Muscle of back (tissue), 11 donors: ENCODE results near the gene GPR78. TPM values are rescaled to one million over a fixed set of nuclear protein-coding genes. Genes with fewer than 3 reads are reported as not detected.

Experiments
- DNase-seq, 3 donors: peaks; one replicate each; pipeline versions ENCODE4 v3.0.0 to v3.0.0-alpha.2; 2013
- polyA plus RNA-seq, 10 donors: library from polyadenylated mRNA; unstranded; fragments of 120-200 nt; gene quantifications; one replicate each; pipeline ENCODE4 v1.2.1, GENCODE V29; 2013; ENCODE audit not compliant: insufficient read length in 10 of 10

Gene GPR78
- polyA plus RNA-seq, 10 donors, result 0.08 to 1.0 (median 0.53) TPM

DNA sequence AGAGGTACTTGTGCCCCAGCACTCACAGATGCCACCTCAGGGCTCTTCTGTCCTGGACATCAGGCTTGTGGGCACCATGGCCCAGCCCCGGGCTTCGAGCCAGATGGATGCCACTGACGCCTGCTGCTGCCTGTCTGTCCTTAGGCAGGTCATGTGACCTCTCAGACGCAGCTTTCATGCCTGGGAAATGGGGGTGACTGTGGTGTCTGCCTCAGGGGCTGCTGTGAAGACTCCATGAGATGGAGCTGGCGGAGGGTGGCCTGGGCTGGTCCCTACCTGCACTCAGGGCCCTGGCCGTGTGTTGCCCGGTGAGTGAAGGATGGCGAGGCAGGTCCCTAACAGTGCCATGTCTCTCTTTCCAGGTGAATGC is 18.9 kb downstream of the GPR78 start:
- DNase-seq, result no peak

DNA sequence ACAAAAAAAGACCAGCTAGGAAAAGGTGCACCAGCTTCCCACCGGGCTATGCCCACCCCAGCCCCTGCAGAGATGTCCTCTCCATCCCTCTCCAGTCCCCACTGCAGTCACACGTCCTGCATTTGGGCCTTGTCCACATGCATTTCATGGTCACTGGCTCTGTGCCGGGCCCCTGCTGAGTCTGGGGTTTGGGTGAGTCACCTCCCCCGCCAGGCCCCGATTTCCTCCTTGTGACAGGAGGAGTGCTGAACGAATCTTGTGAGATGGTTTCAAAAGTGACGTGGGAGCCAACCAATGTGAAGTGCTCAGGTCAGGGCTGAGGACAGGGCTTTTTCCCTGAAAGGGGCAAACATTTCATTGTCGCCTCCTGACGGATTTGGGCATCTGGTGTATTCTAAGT is 19.5 kb downstream of the GPR78 start:
- no peak for DNase-seq

DNA sequence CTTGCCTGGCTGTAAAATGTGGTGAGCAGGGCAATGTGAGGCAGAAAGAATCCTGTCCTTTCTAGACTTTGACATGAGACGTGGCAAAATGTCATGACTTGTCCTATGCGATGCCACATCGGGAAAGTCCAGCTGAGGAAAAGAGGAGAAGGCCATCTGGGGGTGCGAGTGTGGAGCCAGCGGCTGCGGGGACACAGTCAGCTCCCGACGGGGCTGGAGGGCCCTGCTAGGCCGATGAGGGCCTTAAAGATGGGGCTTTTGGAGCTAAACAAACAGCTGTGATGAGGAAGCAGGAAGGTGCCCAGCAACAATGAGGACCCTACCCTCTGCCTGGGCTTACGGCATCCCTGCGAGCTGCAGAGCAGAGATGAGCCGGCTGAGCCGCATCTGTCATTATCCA is 20.1 kb downstream of the GPR78 start:
- no peak for DNase-seq

DNA sequence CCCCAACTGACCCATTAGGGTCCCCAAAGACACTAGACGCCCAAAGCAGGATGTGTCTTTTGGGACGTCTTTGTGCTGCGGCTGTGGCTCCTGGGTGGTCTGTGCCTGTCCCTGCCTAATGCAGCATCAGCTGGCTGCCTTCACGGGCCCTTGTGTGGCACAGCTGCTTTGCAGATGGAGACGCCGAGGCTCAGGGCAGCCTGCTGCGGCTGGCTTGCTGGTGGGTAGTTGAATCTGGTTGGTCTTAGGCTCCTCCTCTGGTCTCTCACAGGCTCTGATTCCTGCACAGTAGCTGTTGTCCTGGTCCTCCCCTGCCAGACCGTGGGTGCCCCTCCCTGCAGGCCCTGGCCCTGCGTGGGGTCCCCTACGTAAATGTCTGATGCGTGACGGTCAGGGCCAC is 20.5 kb downstream of the GPR78 start:
- peak in 1 of 3 donors; percentile 46 for DNase-seq

DNA sequence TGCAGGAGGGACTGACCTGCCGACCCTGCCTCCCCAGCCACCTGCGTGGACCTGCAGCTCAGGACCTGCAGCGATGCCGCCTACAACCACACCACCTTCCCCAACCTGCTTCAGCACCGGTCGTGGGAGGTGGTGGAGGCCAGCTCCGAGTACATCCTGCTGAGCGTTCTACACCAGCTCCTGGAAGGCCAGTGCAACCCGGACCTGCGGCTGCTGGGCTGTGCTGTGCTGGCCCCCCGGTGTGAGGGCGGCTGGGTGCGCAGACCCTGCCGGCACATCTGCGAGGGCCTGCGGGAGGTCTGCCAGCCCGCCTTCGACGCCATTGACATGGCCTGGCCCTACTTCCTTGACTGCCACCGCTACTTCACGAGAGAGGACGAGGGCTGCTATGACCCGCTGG is 20.9 kb downstream of the GPR78 start:
- no peak for DNase-seq

DNA sequence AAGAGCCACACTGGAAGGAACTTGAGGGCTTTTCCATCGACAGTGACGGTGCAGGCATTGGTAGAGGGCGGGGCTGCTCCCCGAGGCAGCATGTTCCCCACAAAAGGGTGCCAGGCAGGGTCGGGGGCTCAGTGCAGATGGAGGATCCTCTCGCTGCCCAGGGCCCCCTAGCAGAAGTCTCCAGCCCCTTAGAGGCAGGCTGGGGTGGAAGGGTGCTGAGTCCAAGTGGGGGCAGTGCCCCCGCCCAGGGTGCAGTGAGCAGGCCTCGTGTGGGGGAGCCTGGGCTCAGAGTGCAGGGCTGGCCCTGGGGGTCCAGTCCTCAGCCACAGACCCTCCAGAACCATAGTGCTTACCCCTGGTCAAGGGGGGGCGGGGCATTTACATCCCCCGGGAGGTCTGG is 21.4 kb downstream of the GPR78 start:
- DNase-seq, result no peak

DNA sequence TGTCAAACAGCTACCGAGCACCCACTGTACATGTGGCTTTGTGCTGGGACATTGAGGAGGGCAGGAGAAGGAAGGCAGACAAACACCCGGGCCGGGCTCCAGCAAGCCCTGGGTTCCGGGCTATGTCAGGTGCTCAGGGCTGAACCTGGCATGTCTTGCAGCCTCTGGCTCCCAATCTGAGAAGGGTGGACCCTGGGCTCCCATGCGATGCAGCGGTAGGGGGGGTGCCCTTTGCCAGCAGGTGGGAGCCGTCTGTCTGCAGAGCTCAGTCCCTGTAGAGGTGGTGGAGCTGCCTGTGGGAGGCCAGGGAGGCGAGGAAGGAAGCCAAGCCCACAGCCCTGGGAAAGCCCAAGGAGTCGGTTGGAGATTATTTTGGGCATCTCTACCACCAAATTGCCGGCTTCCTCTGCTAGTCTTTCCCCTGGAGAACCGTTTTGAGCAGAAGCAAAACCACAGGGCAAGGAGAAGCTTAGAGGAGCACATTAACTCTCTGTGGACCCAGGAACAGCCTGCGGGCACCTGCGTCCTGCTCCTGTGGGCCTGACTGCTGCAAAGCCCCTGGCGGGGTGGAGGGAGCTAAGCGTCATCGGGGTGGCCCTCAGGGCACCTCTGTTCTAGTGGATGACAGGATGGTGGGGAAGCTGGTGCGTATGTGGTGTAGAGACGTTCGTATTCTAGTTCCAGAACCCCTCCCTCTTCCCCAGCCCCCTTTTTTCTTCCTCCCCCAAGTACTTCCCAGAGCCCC is 22.7 kb downstream of the GPR78 start:
- no peak for DNase-seq

DNA sequence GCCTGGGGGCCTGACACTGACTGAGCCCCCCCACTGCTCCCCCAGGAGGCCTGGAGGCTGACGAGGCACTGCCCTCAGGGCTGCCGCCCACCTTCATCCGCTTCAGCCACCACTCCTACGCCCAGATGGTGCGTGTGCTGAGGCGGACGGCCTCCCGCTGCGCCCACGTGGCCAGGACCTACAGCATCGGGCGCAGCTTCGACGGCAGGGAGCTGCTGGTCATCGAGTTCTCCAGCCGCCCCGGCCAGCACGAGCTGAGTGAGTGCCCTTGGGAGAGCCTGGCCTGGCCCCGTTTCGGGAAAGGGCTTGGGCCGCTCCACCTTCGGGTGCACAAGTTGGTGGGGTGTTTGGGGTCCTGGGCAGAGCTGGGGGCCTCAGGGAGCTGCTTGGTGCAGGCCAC is 23.7 kb downstream of the GPR78 start:
- no peak for DNase-seq

DNA sequence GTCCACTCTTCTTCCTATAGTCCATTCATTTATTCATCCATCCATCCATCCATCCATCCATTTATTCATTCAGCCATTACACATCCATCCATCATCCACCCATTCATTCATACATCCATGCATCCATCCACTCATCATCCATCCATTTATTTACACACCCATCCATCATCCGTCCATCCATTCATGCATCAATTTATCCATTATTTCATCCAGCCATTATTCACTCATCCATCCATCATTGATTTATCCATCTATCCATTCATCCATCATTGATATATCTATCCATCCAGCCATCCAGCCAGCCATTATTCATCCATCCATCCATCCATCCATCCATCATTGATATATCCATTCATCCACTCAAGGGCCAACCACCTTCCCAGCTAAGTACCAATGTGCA is 25.1 kb downstream of the GPR78 start:
- DNase-seq, result no peak

DNA sequence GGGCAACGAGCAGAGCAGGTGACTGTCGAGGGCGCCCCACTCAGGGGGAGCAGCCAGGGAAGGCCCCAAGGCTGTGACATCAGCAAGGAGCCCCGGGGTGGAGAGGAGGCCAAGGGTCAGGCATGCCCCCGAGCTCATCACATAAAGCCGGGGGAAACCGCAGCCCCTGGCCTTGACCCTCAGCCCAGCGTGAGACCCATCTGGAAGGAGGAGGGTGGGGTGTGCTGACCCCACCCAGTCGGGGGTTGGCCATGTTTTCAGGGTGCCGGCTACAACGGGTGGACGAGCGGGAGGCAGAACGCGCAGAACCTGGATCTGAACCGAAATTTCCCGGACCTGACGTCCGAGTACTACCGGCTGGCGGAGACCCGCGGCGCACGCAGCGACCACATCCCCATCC is 26.3 kb downstream of the GPR78 start:
- no peak for DNase-seq

DNA sequence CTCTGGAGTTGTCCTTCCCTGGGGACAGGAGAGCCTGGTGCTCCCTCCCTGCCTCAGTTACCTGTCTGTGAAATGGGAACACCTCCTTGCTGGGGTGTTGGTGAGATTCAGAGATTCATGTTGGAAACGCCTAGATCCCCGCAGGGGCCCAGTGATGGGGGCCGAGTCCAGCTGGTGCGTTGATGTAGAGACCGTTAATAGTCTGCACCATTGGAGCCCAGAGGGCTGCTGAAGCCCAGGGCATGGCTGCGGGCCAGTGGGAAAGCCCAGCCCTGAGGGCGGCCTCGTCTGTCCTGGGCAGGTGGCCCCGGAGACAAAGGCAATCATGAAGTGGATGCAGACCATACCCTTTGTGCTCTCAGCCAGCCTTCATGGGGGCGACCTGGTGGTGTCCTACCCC is 26.8 kb downstream of the GPR78 start:
- DNase-seq, result no peak

DNA sequence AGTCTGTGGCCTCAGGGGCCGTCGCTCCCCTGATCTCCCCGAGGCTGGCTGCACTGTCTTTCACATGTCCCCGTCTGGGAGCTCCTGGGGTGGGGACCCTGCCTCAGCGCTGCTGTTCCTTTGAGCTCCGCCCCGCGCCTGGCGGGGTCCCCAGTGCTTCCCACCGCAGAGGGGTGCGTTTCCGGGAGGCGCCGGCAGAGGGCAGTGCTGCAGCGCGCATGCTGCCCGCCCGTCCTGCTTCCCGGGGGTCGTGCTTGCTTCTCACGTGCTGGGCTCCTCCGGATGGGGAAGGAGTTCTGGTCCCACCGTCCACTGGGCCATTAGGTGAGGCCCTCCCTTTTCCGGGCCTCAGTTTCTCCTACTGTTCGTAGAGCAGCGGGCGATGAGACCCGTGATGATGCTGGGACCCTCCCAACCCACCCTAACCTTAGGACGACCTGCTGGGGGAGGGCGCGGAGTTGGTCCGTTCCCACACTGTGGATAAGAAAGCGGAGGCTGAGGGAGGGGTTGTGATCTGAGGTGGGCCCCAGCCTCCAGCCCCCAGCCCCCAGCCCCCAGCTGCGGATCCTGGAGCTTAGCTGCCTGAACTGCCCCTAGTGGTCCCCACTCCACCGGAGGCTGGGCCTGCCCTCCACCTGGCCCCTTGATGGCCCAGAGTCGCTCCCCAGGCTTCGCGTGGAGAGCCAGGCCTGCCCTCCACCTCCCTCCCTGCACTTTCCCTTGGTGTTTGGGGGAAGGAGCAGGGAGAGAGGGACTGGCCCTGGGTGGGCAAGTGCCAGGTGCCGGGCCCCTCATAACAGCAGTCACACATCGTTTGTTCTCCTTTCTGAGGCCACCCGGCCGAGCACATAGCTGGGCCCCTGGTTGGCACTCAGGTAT is 27.6 kb downstream of the GPR78 start:
- DNase-seq, result peak in 2 of 3 donors; percentile 47 to 58

DNA sequence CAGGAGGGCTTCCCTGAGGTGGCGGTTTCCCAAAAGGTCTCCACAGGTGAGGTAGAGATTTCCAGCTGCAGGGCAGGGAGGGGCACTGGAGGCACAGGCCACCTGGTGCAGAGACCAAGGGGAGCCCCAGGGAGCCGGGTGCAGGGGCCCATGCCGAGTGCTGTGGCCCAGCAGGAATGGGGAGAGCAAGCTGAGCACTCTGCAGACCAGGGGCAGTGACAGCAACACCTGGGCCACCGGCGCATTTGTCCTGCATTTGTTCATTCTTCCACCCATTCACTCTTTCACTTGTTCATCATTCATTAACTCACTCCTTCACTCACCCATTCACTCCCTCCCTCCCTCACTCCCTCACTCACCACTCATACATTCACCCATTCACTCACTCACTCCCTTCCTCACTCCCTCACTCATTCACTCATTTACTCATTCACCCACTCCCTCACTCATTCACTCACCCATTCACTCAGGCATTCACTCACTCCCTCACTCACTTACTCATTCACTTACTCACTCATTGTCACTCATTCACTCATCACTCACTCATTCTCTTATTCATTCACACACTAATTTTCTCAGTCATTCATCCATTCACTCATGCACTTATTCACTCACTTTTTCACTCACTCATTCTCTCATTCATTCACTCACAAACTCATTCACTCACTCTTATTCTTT is 28.7 kb downstream of the GPR78 start:
- DNase-seq, result no peak

DNA sequence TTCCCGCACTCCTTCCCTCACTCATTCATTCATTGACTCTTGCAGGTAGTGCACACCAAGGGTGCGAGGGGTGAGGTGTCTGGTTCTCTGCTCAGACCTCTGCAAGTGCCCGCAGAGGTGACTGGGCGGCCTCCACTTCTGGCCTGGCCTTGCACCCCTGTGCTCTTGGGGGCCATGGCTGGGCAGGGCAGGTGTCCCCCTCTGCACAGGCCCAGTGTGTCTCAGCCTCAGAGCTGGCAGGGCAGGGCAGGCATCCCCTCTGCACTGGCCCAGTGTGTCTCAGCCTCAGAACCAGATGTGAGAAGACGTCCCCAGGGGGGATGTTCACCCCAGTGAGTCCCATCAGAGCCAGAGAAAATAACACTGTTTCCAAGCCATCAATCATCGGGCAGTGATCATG is 29.2 kb downstream of the GPR78 start:
- DNase-seq, result no peak

DNA sequence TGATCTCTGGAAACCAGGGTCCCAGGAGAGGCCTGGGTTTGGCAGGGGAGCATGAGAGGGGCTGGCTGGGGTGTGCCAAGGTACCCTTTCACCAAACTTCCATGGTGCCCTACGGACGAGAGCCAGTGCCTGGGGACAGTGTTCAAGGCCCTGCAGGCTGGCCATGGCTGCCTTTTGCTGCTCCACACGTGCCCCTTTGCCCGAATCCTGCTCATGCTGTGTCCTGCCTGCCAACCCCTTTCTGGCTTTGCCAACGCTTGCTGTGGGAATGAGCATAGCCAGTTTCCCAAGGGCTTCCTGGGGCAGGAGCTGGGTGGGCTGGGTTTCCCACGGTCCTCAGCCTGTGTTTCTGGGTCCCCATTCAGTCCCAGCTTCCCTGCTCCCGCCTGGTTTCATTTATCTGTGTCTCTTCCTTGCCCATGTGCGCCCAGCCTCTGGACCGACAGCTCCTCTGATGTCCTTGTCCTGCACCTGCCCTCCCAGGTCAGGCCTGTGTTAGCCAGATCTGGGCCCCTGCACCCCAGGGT is 29.7 kb downstream of the GPR78 start:
- DNase-seq, result no peak

DNA sequence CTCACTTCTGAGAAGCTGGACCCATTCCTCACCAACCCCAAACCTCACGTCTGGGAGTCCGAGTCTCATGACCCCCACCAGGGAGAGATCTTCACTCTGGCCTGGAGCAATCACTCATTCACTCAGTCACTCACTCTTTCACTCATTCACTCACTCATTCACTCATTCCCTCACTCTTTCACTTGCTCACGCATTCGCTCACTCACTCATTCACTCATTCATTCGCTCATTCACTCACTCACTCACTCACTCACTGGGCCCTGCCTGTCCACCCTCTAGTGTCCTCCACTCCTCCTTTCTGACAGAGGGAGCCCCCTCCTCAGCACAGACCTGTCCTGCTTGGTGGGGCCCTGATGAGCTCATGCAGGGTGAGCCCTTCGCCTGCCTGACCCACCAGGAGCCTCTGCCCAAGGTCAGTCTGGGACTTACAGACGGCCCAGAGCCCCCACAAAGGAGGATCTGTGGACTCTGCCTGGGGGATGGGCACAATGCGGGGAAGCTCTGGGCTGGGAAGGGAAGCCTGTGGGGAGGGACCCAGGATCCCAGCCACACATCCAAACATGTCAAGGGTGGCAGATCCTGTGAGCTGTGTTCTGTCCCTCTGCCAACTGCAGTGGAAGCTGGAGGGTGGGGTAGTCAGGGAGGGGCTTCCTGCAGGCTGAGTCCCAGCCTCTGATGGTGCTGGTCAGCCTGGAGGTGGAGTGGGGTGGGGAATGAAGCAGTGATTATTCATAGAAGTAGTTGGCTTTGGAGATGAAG is 30.8 kb downstream of the GPR78 start:
- DNase-seq, result no peak

DNA sequence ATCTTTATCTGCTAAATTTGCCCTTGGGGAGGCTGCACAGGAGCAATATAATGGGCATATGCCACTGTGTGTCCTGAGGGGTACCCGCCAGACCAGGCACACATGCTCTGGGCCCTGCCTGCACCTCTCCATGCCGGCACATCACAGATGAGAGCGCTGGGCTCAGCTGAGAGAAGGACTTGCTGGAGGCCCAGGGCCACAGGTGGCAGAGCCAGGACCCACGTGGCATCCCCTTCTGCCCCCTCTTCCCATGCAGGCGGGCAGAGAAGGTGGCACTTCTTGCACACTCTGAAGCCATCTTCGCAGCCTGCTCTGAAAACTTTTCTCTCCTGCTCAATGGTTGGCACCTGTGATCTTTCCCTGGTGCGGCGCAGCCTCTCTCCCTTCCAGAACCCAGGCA is 32.5 kb downstream of the GPR78 start:
- no peak for DNase-seq

DNA sequence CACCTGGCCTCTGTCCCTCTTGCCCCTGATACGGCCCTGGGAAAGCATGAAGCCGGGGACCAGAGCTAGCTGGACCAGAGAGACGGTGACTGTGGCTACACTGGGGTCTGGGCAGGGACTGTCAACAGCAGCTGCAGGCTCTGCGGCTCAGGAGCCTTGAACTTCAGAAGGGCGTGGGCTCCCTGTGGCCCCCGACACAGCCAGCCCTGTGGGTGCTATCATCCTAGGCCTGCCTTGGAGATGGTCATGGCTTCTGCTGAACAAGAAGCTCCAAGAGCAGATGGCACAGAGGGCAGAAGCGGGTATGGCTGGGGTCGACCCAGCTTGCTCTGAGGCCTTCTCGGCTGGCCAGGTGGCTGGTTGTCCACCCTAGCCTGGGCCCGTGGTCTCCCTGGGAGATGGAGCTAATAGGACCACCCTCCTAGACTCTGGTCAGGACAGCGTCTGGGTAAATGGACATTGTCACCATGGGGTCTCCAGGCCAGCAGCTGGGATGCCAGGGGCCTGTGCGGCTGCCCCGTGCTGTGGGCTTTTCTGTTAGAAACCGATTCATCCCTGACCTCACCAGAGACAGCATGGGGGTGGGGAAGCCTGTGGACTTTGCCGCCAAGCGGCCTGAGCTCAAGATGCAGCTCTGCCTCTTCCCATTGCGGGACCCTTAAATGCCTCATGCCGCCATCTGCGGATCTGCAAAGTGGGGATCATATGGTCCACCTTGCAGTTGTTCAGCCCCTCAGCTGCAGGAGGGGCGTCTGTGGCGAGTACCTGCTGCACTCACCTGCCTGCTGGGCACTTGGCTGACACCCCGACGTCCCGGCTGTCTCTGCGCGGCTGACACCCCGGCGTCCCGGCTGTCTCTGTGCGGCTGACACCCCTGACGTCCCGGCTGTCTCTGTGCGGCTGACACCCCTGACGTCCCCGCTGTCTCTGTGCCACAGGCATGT is 33.5 kb downstream of the GPR78 start:
- DNase-seq, result no peak

DNA sequence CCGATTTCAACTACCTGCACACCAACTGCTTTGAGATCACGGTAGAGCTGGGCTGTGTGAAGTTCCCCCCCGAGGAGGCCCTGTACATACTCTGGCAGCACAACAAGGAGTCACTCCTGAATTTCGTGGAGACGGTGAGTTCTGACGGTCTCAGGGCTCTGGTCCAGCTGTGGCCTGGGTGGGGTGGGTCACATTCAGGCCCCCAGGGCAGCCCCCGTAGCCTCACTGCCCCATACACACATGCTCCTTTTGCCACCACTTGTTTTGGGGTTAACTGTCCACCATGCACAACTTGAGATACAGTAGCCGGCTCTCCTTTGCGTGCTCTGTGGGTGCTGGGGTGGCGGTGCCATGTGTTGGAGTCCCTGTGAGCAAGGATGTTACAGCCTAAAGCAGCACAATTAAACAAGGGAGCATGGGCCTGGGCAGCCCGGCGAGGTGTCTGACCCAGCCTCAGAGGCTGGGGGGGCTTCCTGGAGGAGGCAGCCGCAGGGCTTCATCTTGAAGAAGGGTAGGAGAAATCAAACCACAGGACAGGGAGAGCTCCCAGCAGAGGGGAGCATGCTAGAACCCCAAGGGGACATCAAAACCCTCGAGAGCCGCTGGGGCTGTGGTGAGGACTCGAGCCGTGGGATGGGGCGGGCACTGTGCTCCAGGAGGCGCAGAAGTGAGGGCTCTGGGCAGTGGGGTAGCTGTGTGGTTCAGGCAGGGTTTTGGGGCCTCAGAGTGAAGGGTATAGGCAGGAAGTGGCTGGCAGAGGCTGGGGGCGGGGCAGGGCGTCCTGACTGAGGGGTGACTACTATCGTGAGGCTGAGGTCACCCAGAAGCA is 34.4 kb downstream of the GPR78 start:
- DNase-seq, result no peak

DNA sequence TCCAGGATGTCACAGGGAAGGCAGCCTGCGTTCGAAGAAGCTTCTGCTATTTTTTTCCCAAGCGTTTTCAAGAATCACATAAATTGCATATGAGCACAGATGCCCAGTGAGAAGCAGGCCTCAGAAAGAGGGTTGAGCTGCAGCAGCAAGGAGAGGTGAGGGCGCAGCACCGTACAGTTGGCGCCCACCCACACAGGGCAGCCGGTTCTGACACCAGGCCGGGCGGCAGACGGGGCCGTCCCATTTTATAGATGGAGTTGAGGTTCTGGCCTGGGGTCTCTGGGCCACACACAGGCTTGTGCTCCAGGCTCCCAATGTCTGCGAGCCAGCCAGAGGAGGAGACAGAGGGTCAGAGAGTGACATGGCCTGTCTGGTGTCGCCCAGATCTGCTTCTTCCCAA is 35.2 kb downstream of the GPR78 start:
- DNase-seq, result no peak
